Psoas muscle (tissue), 8 donors: ENCODE results near the gene TFDP1. TPM values are rescaled to one million over a fixed set of nuclear protein-coding genes. Genes with fewer than 3 reads are reported as not detected.

Experiments used
- ATAC-seq, 4 donors: fragments of 200-7000 bp; cut with Tn5 transposase; one replicate each; pipeline ENCODE4 v1.9.1; 2020; ENCODE audit warnings: moderate library complexity in 3 of 4, mild to moderate bottlenecking in 2 of 4
- DNase-seq, 2 donors: peaks; one replicate each; pipeline ENCODE4 v3.0.0-alpha.2; 2020
- H3K27ac ChIP-seq: fragments of 200-600 bp; one replicate; pipeline ENCODE4 v1.8.0; 2022
- H3K27me3 ChIP-seq, 3 donors: fragments of 200-600 bp in 1 of 3; one replicate each; pipeline versions ENCODE4 v1.6.1 to v1.8.0; 2013 to 2022; ENCODE audit warnings: low read length in 2 of 3, mild to moderate bottlenecking in 2 of 3, moderate library complexity in 1 of 3; ENCODE audit not compliant: insufficient read depth in 3 of 3
- H3K36me3 ChIP-seq, 2 donors: fragments of 200-600 bp in 1 of 2; one replicate each; pipeline versions ENCODE4 v1.6.1 to v1.8.0; 2013 to 2022; ENCODE audit warnings: low read depth in 1 of 2, mild to moderate bottlenecking in 1 of 2, moderate library complexity in 1 of 2; ENCODE audit not compliant: insufficient read depth in 1 of 2
- H3K4me1 ChIP-seq: fragments of 200-600 bp; one replicate; pipeline ENCODE4 v1.8.0; 2022
- H3K4me3 ChIP-seq: fragments of 200-600 bp; one replicate; pipeline ENCODE4 v1.8.0; 2022; ENCODE audit warnings: mild to moderate bottlenecking
- H3K9me3 ChIP-seq: fragments of 200-600 bp; one replicate; pipeline ENCODE4 v1.8.0; 2022
- CTCF ChIP-seq: fragments of 200-600 bp; IDR thresholded peaks from one replicate; pipeline ENCODE4 v1.8.0; 2022; ENCODE audit warnings: antibody characterized with exemption
- WGBS, 3 donors: extraction: QIAGEN DNeasy Blood & Tissue Kit; methylation state at CpG; one replicate each; pipeline versions ENCODE4 v1.1.6 to v1.1.7; 2013; 5-methylcytosine and 5-hydroxymethylcytosine counted together
- intact Hi-C, 2 donors: fragments of 100-400 bp; cut with DNase I; formaldehyde crosslinking; loops; one replicate each; pipeline versions ENCODE4 v1.11.0 to v1.14.2; 2022
- polyA plus RNA-seq, 3 donors: library from polyadenylated mRNA; stranded (reverse); fragments of 200-250 nt; gene quantifications; one replicate each; pipeline ENCODE4 v1.2.3, GENCODE V29; 2013
- total RNA-seq, 4 donors: library from RNA; stranded (reverse); fragmentation: NEBNext Ultra II Directional in 2 of 4; extraction: Animal tissue kit (Norgen Biotek cat#: 25700) in 2 of 4; gene quantifications; one replicate each; pipeline versions ENCODE4 v1.2.1 to v1.2.4, GENCODE V29; 2021 to 2023
- donor health status: healthy with polysubstance abuse.
- donor health status: DM: no; HTN: no; CAD: no; lungs with moderate emphysema.
- donor health status: Bipolar disorder and iron deficiency.
- donor health status: healthy.
- donor health status: DM: yes; HTN: yes; CAD: no.
- donor health status: DM: no; HTN: no; CAD: no.
- donor health status: DM: no; HTN: no; CAD: no.
- donor health status: DM: yes; HTN: yes; CAD: no.

Gene TFDP1
- total and polyA plus RNA-seq, 7 donors = 18.8 to 40.2 (median 31.4) TPM

- Histone ChIP-seq H3K27ac (no peak overlapping the region), H3K36me3 (peaks cover 0 to 4% of the 10 kb centered on the region in 2 donors), H3K4me3 (no peak overlapping the region), H3K4me1 (no peaks in the 10 kb centered on the region), H3K27me3 (peaks cover 0 to 2% (median 0%) of the 10 kb centered on the region in 3 donors), H3K9me3 (no peaks in the 10 kb centered on the region)
- DNase-seq = no peak
- intact Hi-C loops = no loop called here
- TF ChIP-seq CTCF = no peak
- 92 to 97% (median 96%) methylated on average over 5 of the region's 5 CpGs for WGBS, 3 donors
- ATAC-seq = no peak
Observed at GRCh38 chr13:113557013-113557412, 27.5 kb upstream of the TFDP1 start.

- Histone ChIP-seq H3K4me3 (no peak overlapping the region), H3K27ac (no peak overlapping the region), H3K27me3 (peaks cover 0 to 2% (median 0%) of the 10 kb centered on the region in 3 donors), H3K36me3 (no peaks in the 10 kb centered on the region), H3K9me3 (no peaks in the 10 kb centered on the region), H3K4me1 (no peaks in the 10 kb centered on the region)
- intact Hi-C loops = no loop called here
- no peak for TF ChIP-seq CTCF
- ATAC-seq (no peak), DNase-seq (no peak)
- WGBS, 3 donors = 86 to 88% (median 87%) methylated on average over 6 of the region's 6 CpGs
Observed at GRCh38 chr13:113558461-113558860, 26.1 kb upstream of the TFDP1 start.

- no peak overlapping the region for H3K4me3 ChIP-seq
- DNase-seq (no peak), ATAC-seq (no peak)
- intact Hi-C loops = no loop called here
- WGBS, 3 donors = 83 to 92% (median 87%) methylated on average over 7 of the region's 7 CpGs
- H3K36me3 ChIP-seq = no peaks in the 10 kb centered on the region
- no peak for TF ChIP-seq CTCF
- no peak overlapping the region for H3K27ac ChIP-seq
- H3K4me1 ChIP-seq = no peaks in the 10 kb centered on the region
- peaks cover 0 to 2% (median 0%) of the 10 kb centered on the region in 3 donors for H3K27me3 ChIP-seq
- no peaks in the 10 kb centered on the region for H3K9me3 ChIP-seq
Observed at GRCh38 chr13:113559061-113559460, 25.5 kb upstream of the TFDP1 start.

- H3K4me3 ChIP-seq = no peak overlapping the region
- H3K27me3 ChIP-seq = peaks cover 0 to 6% (median 0%) of the 10 kb centered on the region in 3 donors
- DNase-seq = no peak
- TF ChIP-seq CTCF = no peak
- no peaks in the 10 kb centered on the region for H3K9me3 ChIP-seq
- no peaks in the 10 kb centered on the region for H3K4me1 ChIP-seq
- no peaks in the 10 kb centered on the region for H3K36me3 ChIP-seq
- 87 to 88% (median 88%) methylated on average over 43 to 56 of the region's 56 CpGs for WGBS, 3 donors
- no peak for ATAC-seq
- intact Hi-C loops = no loop called here
- no peak overlapping the region for H3K27ac ChIP-seq
Observed at GRCh38 chr13:113559901-113560644, 24.5 kb upstream of the TFDP1 start.
